ENCODE results near the gene SYPL2. TPM values are rescaled to one million over a fixed set of nuclear protein-coding genes. Genes with fewer than 3 reads are reported as not detected.
A peak's percentile ranks its signal among the peaks of the same experiment; 100 is the strongest.

SYPL2 gene
- total RNA-seq, 2 experiments from 2014 or later = not detected

DNA sequence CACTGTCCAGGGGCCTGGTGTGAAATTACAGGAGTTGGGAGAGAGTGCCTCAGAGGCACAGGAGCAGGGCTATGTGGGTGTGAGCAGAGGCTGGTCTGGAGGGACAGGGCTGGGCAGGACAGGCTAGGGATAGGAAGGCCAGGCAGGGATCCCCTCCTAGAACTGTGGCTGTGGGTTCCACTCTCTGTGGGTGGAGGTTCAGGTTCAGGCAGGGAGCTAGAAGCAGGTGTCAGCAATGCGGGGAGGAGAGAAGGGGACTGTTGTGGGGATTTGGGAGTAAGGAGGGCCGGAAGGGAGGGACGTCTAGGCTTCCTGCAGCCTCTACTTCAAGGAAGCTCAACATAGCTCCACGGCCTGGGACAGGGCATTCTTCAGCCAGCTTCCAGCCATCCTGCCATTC is 65.0 kb downstream of the SYPL2 start:
- Histone ChIP-seq H4K20me1 (ENCODE audit: insufficient read depth, low read length) (no peaks in the 10 kb centered on the region), H3K36me3 (ENCODE audit: insufficient read depth, low read length) (no peaks in the 10 kb centered on the region), H3K9me3 (ENCODE audit: low read length) (no peaks in the 10 kb centered on the region), H3K4me1 (ENCODE audit: insufficient read depth, low read length, poor library complexity, severe bottlenecking) (peaks cover 6% of the 10 kb centered on the region), H3K4me3 (ENCODE audit: low read depth, low read length, poor library complexity, severe bottlenecking) (no peak overlapping the region), H2AFZ (ENCODE audit: low read length) (0 out of 2 replicates have a peak overlapping the region, but pooled peaks have one; percentile 100), H3K79me2 (ENCODE audit: insufficient read depth, low read depth, low read length) (no peaks in the 10 kb centered on the region), H3K9me2 (ENCODE audit: insufficient read depth, low read length) (no peaks in the 10 kb centered on the region), H3K27ac (ENCODE audit: low read depth, low read length, poor library complexity, severe bottlenecking) (no peak overlapping the region), H3K4me2 (ENCODE audit: low read length) (no peak overlapping the region)
- no TSS peak for BruUV-seq (replicated peaks)
- intact Hi-C loops (cut with micrococcal nuclease; ENCODE audit: unreplicated experiment) = no loop called here
- ChIA-PET POLR2A (interaction anchor here (0.6 to 1.2 kb wide), 7 partner anchors 8 to 105 kb away, joined by 3 to 5 read pairs (median 4); partner anchors contain the start of gene PSMA5), CTCF (ENCODE audit: unreplicated experiment) (interaction anchor here (2.0 to 2.2 kb wide), 2 partner anchors 15 to 38 kb away, joined by 9 to 35 read pairs; partner anchors contain the start of gene CYB561D1)
- TF ChIP-seq, protein P1, sequence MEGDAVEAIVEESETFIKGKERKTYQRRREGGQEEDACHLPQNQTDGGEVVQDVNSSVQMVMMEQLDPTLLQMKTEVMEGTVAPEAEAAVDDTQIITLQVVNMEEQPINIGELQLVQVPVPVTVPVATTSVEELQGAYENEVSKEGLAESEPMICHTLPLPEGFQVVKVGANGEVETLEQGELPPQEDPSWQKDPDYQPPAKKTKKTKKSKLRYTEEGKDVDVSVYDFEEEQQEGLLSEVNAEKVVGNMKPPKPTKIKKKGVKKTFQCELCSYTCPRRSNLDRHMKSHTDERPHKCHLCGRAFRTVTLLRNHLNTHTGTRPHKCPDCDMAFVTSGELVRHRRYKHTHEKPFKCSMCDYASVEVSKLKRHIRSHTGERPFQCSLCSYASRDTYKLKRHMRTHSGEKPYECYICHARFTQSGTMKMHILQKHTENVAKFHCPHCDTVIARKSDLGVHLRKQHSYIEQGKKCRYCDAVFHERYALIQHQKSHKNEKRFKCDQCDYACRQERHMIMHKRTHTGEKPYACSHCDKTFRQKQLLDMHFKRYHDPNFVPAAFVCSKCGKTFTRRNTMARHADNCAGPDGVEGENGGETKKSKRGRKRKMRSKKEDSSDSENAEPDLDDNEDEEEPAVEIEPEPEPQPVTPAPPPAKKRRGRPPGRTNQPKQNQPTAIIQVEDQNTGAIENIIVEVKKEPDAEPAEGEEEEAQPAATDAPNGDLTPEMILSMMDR (conservative IDR thresholded peaks at IDR 0.05; ENCODE audit: low read length) = no peak
- TF ChIP-seq EZH2phosphoT487 (IDR thresholded peaks at IDR 0.05; ENCODE audit: borderline replicate concordance, low read depth, low read length) = no peak
- DNase-seq (ENCODE audit: low spot score) = no peak

Other genes starting within 250 kb of the SYPL2 start
- 5.0 and 6.9 TPM in 2 replicates for gene CELSR2, start 217.0 kb upstream of the SYPL2 start, total RNA-seq (2014; rRNA removed; shearing (Covaris generic))
- 12.5 and 13.0 TPM in 2 replicates for gene CELSR2, start 217.0 kb upstream of the SYPL2 start, total RNA-seq (2022)
- gene PSRC1, start 183.4 kb upstream of the SYPL2 start, total RNA-seq (2014; rRNA removed; shearing (Covaris generic)) = 42.7 and 44.5 TPM in 2 replicates
- gene PSRC1, start 183.4 kb upstream of the SYPL2 start, total RNA-seq (2022) = 40.7 and 43.7 TPM in 2 replicates
- 0.16 TPM in 1 of 2 replicates, not detected in the other for gene MYBPHL, start 159.5 kb upstream of the SYPL2 start, total RNA-seq (2014; rRNA removed; shearing (Covaris generic))
- gene MYBPHL, start 159.5 kb upstream of the SYPL2 start, total RNA-seq (2022) = 0.35 TPM in 1 of 2 replicates, not detected in the other
- 16.2 and 21.8 TPM in 2 replicates for gene SORT1, start 68.6 kb upstream of the SYPL2 start, total RNA-seq (2014; rRNA removed; shearing (Covaris generic))
- 40.8 and 45.5 TPM in 2 replicates for gene SORT1, start 68.6 kb upstream of the SYPL2 start, total RNA-seq (2022)
- 46.3 and 53.3 TPM in 2 replicates for gene PSMA5, start 40.1 kb upstream of the SYPL2 start, total RNA-seq (2014; rRNA removed; shearing (Covaris generic))
- 141 and 152 TPM in 2 replicates for gene PSMA5, start 40.1 kb upstream of the SYPL2 start, total RNA-seq (2022)
- 6.5 and 13.1 TPM in 2 replicates for gene ATXN7L2, start 17.4 kb downstream of the SYPL2 start, total RNA-seq (2014; rRNA removed; shearing (Covaris generic))
- gene ATXN7L2, start 17.4 kb downstream of the SYPL2 start, total RNA-seq (2022) = 8.2 and 9.6 TPM in 2 replicates
- 5.8 and 6.2 TPM in 2 replicates for gene CYB561D1, start 27.5 kb downstream of the SYPL2 start, total RNA-seq (2014; rRNA removed; shearing (Covaris generic))
- 10.5 and 11.3 TPM in 2 replicates for gene CYB561D1, start 27.5 kb downstream of the SYPL2 start, total RNA-seq (2022)
- 0.16 and 0.33 TPM in 2 replicates for gene AMIGO1, start 43.2 kb downstream of the SYPL2 start, total RNA-seq (2014; rRNA removed; shearing (Covaris generic))
- 0.15 and 0.17 TPM in 2 replicates for gene AMIGO1, start 43.2 kb downstream of the SYPL2 start, total RNA-seq (2022)
- gene GPR61, start 73.3 kb downstream of the SYPL2 start, total RNA-seq (2014; rRNA removed; shearing (Covaris generic)) = not detected in 2 replicates
- not detected in 2 replicates for gene GPR61, start 73.3 kb downstream of the SYPL2 start, total RNA-seq (2022)
- 3.8 and 4.1 TPM in 2 replicates for gene GNAI3, start 82.1 kb downstream of the SYPL2 start, total RNA-seq (2014; rRNA removed; shearing (Covaris generic))
- gene GNAI3, start 82.1 kb downstream of the SYPL2 start, total RNA-seq (2022) = 5.4 and 6.1 TPM in 2 replicates
- not detected in 2 replicates for gene GNAT2, start 153.1 kb downstream of the SYPL2 start, total RNA-seq (2014; rRNA removed; shearing (Covaris generic))
- gene GNAT2, start 153.1 kb downstream of the SYPL2 start, total RNA-seq (2022) = 1.3 and 2.0 TPM in 2 replicates
- gene AMPD2, start 153.3 kb downstream of the SYPL2 start, total RNA-seq (2014; rRNA removed; shearing (Covaris generic)) = 51.8 and 62.7 TPM in 2 replicates
- gene AMPD2, start 153.3 kb downstream of the SYPL2 start, total RNA-seq (2022) = 56.8 and 66.2 TPM in 2 replicates
- gene GSTM4, start 189.6 kb downstream of the SYPL2 start, total RNA-seq (2014; rRNA removed; shearing (Covaris generic)) = 3.4 and 6.0 TPM in 2 replicates
- 6.8 and 8.0 TPM in 2 replicates for gene GSTM4, start 189.6 kb downstream of the SYPL2 start, total RNA-seq (2022)
- gene GSTM2, start 201.5 kb downstream of the SYPL2 start, total RNA-seq (2014; rRNA removed; shearing (Covaris generic)) = 0.38 and 1.4 TPM in 2 replicates
- gene GSTM2, start 201.5 kb downstream of the SYPL2 start, total RNA-seq (2022) = 0.76 and 0.89 TPM in 2 replicates
- gene GSTM1, start 221.3 kb downstream of the SYPL2 start, total RNA-seq (2014; rRNA removed; shearing (Covaris generic)) = not detected in 2 replicates
- not detected in 2 replicates for gene GSTM1, start 221.3 kb downstream of the SYPL2 start, total RNA-seq (2022)
- not detected in 2 replicates for gene GSTM5, start 245.7 kb downstream of the SYPL2 start, total RNA-seq (2014; rRNA removed; shearing (Covaris generic))
- gene GSTM5, start 245.7 kb downstream of the SYPL2 start, total RNA-seq (2022) = not detected in 2 replicates